HTR-8/SVneo (cell line): ENCODE data around the gene ANAPC2.

Experiments
- DNase-seq: peaks from one replicate; pipeline ENCODE4 v3.0.0; 2011; ENCODE audit warnings: low spot score, mixed read lengths; ENCODE audit not compliant: insufficient read length
- FAIRE-seq: peaks from 2 replicates; lab custom pipeline; 2011; peaks lifted over from hg19 to GRCh38; lab: Jason Lieb, UNC

The ANAPC2 gene

GRCh38 chr9:137216188-137216965, 28.0 kb upstream of the ANAPC2 start:
- no peak for FAIRE-seq
- no peak for DNase-seq

GRCh38 chr9:137215196-137215986, 27.0 kb upstream of the ANAPC2 start:
- FAIRE-seq, result no peak
- no peak for DNase-seq

- FAIRE-seq (no peak), DNase-seq (no peak)
Observed at GRCh38 chr9:137214620-137215019, 26.3 kb upstream of the ANAPC2 start.

GRCh38 chr9:137213160-137214060, 25.1 kb upstream of the ANAPC2 start:
- no peak for DNase-seq
- FAIRE-seq, result no peak

- FAIRE-seq, result no peak
Observed at GRCh38 chr9:137212520-137212919, 24.2 kb upstream of the ANAPC2 start.

GRCh38 chr9:137211532-137211931, 23.2 kb upstream of the ANAPC2 start:
- FAIRE-seq (no peak), DNase-seq (no peak)

More at GRCh38 chr9:137212520-137212919, 24.2 kb upstream of the ANAPC2 start:
- no peak for DNase-seq

- FAIRE-seq (no peak), DNase-seq (no peak)
Observed at GRCh38 chr9:137206602-137207001, 18.2 kb upstream of the ANAPC2 start.

- FAIRE-seq, result peak; percentile 48
Observed at GRCh38 chr9:137205126-137206069, 17.0 kb upstream of the ANAPC2 start, which contains the start of the genes NDOR1 and TMEM203. TSS of gene NDOR1 (plus strand) at chr9:137205700. CDS start at chr9:137205778, 78 bp downstream. TSS of gene TMEM203 (minus strand) at chr9:137205648. CDS start at chr9:137205414, 234 bp downstream.

GRCh38 chr9:137204731-137205125, 16.4 kb upstream of the ANAPC2 start:
- no peak for FAIRE-seq
- DNase-seq, result no peak

More at GRCh38 chr9:137205126-137206069, 17.0 kb upstream of the ANAPC2 start, which contains the start of the genes NDOR1 and TMEM203:
- peak; percentile 85 for DNase-seq

- DNase-seq (no peak), FAIRE-seq (no peak)
Observed at GRCh38 chr9:137202966-137203365, 14.6 kb upstream of the ANAPC2 start.

GRCh38 chr9:137201205-137201868, 13.0 kb upstream of the ANAPC2 start:
- FAIRE-seq (no peak), DNase-seq (no peak)

GRCh38 chr9:137200311-137201204, 12.2 kb upstream of the ANAPC2 start, which contains the start of gene TPRN:
TSS of gene TPRN (minus strand) at chr9:137200741. CDS start at chr9:137200711, 30 bp downstream.
- peak; percentile 86 for FAIRE-seq

GRCh38 chr9:137199411-137200121, 11.2 kb upstream of the ANAPC2 start:
- no peak for DNase-seq
- FAIRE-seq, result no peak

More at GRCh38 chr9:137200311-137201204, 12.2 kb upstream of the ANAPC2 start, which contains the start of gene TPRN:
- DNase-seq, result peak; percentile 99

- FAIRE-seq (no peak), DNase-seq (no peak)
Observed at GRCh38 chr9:137198902-137199283, 10.5 kb upstream of the ANAPC2 start.

GRCh38 chr9:137198051-137198901, 9.9 kb upstream of the ANAPC2 start:
- no peak for FAIRE-seq
- DNase-seq, result no peak
